ENCODE measurements around the gene GABRA4.

DNA sequence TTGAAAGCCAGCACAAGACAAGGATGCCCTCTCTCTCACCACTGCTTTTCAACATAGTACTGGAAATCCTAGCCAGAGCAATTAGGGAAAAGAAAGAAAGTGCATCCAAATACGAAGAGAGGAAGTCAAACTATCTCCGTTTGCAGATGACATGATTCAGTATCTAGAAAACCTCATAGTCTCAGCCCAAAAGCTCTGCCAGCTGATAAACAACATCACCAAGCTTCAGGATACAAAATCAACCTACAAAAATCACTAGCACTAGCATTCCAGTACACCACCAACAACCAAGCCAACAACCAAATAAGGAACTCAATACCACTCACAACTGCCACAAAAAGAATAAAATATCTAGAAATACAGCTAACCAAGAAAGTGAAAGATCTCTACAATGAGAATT lies 123.0 kb downstream of the GABRA4 start:
- no peak for TF ChIP-seq FOS (IDR thresholded peaks at IDR 0.05; ENCODE audit: borderline replicate concordance, extremely low read depth, insufficient read length)
- TF ChIP-seq, protein P1, sequence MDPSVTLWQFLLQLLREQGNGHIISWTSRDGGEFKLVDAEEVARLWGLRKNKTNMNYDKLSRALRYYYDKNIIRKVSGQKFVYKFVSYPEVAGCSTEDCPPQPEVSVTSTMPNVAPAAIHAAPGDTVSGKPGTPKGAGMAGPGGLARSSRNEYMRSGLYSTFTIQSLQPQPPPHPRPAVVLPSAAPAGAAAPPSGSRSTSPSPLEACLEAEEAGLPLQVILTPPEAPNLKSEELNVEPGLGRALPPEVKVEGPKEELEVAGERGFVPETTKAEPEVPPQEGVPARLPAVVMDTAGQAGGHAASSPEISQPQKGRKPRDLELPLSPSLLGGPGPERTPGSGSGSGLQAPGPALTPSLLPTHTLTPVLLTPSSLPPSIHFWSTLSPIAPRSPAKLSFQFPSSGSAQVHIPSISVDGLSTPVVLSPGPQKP (IDR thresholded peaks at IDR 0.05; ENCODE audit: low read depth, low read length): no peak
- TF ChIP-seq EZH2 (IDR thresholded peaks at IDR 0.05; ENCODE audit: borderline replicate concordance, control insufficient read depth, low read depth, low read length): no peak
- no peak for TF ChIP-seq POLR2A (IDR thresholded peaks at IDR 0.05; ENCODE audit: low read depth, low read length)
- TF ChIP-seq GABPA (IDR thresholded peaks at IDR 0.05; ENCODE audit: low read depth): no peak
